GM12891 (cell line): ENCODE measurements around the gene S100A6.
"Not testable (repeated sequence)": the region's sequence is repeated elsewhere in the genome, so short reads cannot be mapped to it uniquely, and the experiment has no call there.

ENCODE experiments used
- POLR2A ChIP-seq: IDR thresholded peaks from 2 replicates; pipeline ENCODE4 v1.6.1; 2011; ENCODE audit warnings: low read depth, low read length, control low read depth
- POLR2AphosphoS5 ChIP-seq: IDR thresholded peaks from 2 replicates; pipeline ENCODE4 v1.6.1; 2011; ENCODE audit warnings: low read depth, low read length, control low read depth
- SPI1 ChIP-seq: IDR thresholded peaks from 2 replicates; pipeline ENCODE4 v1.6.1; 2011; ENCODE audit warnings: low read depth, low read length, control low read depth
- TAF1 ChIP-seq: IDR thresholded peaks from 2 replicates; pipeline ENCODE4 v1.6.1; 2011; ENCODE audit warnings: low read depth, low read length, control low read depth

- not testable (repeated sequence) for TF ChIP-seq TAF1, SPI1, POLR2AphosphoS5, POLR2A
Measured at GRCh38 chr1:153522353-153523048, 13.3 kb downstream of the S100A6 start.
